Measurements from ENCODE around the gene PPM1J. TPM values are rescaled to one million over a fixed set of nuclear protein-coding genes. Genes with fewer than 3 reads are reported as not detected.

The PPM1J gene
- total and polyA plus RNA-seq, 10 donors, result 0.51 to 1.9 (median 1.4) TPM

- Histone ChIP-seq H3K4me1 (peaks cover 7 to 20% (median 16%) of the 10 kb centered on the region in 6 donors), H3K27me3 (replicated peaks in 1 of 7) (no peaks in the 10 kb centered on the region), H3K27ac (no peak overlapping the region), H3K36me3 (peaks cover 0 to 100% (median 69%) of the 10 kb centered on the region in 6 donors), H3K9me3 (no peaks in the 10 kb centered on the region), H3K4me3 (no peak overlapping the region)
- TF ChIP-seq, protein P1, sequence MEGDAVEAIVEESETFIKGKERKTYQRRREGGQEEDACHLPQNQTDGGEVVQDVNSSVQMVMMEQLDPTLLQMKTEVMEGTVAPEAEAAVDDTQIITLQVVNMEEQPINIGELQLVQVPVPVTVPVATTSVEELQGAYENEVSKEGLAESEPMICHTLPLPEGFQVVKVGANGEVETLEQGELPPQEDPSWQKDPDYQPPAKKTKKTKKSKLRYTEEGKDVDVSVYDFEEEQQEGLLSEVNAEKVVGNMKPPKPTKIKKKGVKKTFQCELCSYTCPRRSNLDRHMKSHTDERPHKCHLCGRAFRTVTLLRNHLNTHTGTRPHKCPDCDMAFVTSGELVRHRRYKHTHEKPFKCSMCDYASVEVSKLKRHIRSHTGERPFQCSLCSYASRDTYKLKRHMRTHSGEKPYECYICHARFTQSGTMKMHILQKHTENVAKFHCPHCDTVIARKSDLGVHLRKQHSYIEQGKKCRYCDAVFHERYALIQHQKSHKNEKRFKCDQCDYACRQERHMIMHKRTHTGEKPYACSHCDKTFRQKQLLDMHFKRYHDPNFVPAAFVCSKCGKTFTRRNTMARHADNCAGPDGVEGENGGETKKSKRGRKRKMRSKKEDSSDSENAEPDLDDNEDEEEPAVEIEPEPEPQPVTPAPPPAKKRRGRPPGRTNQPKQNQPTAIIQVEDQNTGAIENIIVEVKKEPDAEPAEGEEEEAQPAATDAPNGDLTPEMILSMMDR (IDR thresholded peaks at IDR 0.05 in 8 of 11, conservative IDR thresholded peaks at IDR 0.05 in 3 of 11), result no peak
- TF ChIP-seq POLR2A (IDR thresholded peaks at IDR 0.05) (no peak), POLR2AphosphoS5 (IDR thresholded peaks at IDR 0.05) (no peak)
- intact Hi-C loops (cut with DNase I; ENCODE audit: low total_unique reads), result no loop called here
- DNase-seq, result peak; percentile 58
- 88 to 92% (median 89%) methylated on average over 11 to 15 of the region's 15 CpGs for WGBS, 5 donors
Measured at GRCh38 chr1:112694363-112694929, 20.7 kb downstream of the PPM1J start.

DNA sequence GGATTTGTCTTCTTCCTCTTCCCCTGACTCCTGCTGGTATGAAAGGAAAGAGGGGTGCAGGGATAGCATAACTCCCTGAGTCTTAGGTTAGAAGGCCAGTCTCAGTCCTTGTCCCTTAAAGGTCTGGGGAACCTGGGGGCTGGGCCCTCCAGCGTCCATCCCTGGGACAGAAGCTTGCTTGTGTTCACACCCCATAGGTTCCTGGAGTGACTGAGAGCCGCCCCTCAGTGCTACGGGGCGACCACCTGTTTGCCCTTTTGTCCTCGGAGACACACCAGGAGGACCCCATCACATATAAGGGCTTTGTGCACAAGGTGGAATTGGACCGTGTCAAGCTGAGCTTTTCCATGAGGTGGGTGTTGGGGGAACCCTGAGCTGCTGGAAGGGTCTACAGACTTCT lies 21.3 kb downstream of the PPM1J start:
- no peaks in the 10 kb centered on the region for H3K27me3 ChIP-seq (replicated peaks in 1 of 7)
- 88 to 96% (median 94%) methylated on average over 6 of the region's 6 CpGs for WGBS, 5 donors
- intact Hi-C loops (cut with DNase I; ENCODE audit: low total_unique reads), result no loop called here
- H3K9me3 ChIP-seq, result no peaks in the 10 kb centered on the region
- H3K4me3 ChIP-seq, result no peak overlapping the region
- H3K27ac ChIP-seq, result no peak overlapping the region
- peaks cover 0 to 100% (median 71%) of the 10 kb centered on the region in 6 donors for H3K36me3 ChIP-seq
- TF ChIP-seq, protein P1 (IDR thresholded peaks at IDR 0.05 in 8 of 11, conservative IDR thresholded peaks at IDR 0.05 in 3 of 11), result no peak
- no peak for TF ChIP-seq POLR2AphosphoS5 (IDR thresholded peaks at IDR 0.05)
- no peak for TF ChIP-seq POLR2A (IDR thresholded peaks at IDR 0.05)
- peaks cover 3 to 13% (median 10%) of the 10 kb centered on the region in 6 donors for H3K4me1 ChIP-seq
- DNase-seq, result peak; percentile 60

DNA sequence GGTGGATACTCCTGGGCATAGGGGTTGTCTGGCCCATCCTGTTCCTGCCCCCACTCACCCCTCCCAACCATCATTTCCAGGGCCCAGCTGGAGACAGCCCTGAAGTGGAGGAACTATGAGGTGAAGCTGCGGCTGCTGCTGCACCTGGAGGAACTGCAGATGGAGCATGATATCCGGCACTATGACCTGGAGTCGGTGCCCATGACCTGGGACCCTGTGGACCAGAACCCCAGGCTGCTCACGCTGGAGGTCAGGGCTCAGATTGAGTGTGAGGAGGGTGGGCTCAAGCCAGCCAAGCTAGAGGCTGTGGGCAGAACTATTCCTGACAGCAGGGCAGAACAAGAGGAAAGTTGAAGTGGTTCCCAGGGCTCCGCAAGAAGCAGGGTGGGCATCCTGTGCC lies 22.5 kb downstream of the PPM1J start:
- WGBS, 5 donors, result 89 to 100% (median 94%) methylated on average over 5 of the region's 5 CpGs
- peaks cover 0 to 11% (median 5%) of the 10 kb centered on the region in 6 donors for H3K4me1 ChIP-seq
- intact Hi-C loops (cut with DNase I; ENCODE audit: low total_unique reads), result no loop called here
- H3K36me3 ChIP-seq, result peaks cover 0 to 99% (median 67%) of the 10 kb centered on the region in 6 donors
- TF ChIP-seq, protein P1 (IDR thresholded peaks at IDR 0.05 in 8 of 11, conservative IDR thresholded peaks at IDR 0.05 in 3 of 11), result no peak
- TF ChIP-seq POLR2AphosphoS5 (IDR thresholded peaks at IDR 0.05), result peak in 1 of 3 donors; percentile 16
- H3K27ac ChIP-seq, result no peak overlapping the region
- no peak overlapping the region for H3K4me3 ChIP-seq
- DNase-seq, result peak; percentile 44
- H3K27me3 ChIP-seq (replicated peaks in 1 of 7), result no peaks in the 10 kb centered on the region
- H3K9me3 ChIP-seq, result no peaks in the 10 kb centered on the region

- intact Hi-C loops (cut with DNase I; ENCODE audit: low total_unique reads), result no loop called here
- H3K4me3 ChIP-seq, result no peak overlapping the region
- WGBS, 5 donors, result 89 to 100% (median 92%) methylated on average over 11 of the region's 11 CpGs
- H3K4me1 ChIP-seq, result peaks cover 0 to 29% (median 7%) of the 10 kb centered on the region in 6 donors
- peaks cover 0 to 74% (median 47%) of the 10 kb centered on the region in 6 donors for H3K36me3 ChIP-seq
- no peaks in the 10 kb centered on the region for H3K9me3 ChIP-seq
- DNase-seq, result peak; percentile 52
- TF ChIP-seq, protein P1 (IDR thresholded peaks at IDR 0.05 in 8 of 11, conservative IDR thresholded peaks at IDR 0.05 in 3 of 11), result no peak
- no peak for TF ChIP-seq POLR2AphosphoS5 (IDR thresholded peaks at IDR 0.05)
- TF ChIP-seq POLR2A (IDR thresholded peaks at IDR 0.05), result no peak
- no peaks in the 10 kb centered on the region for H3K27me3 ChIP-seq (replicated peaks in 1 of 7)
- no peak overlapping the region for H3K27ac ChIP-seq
Measured at GRCh38 chr1:112689842-112690237, 25.3 kb downstream of the PPM1J start.

All from spleen (tissue), 11 donors.